NCI-H1105 (cell line): Measurements from ENCODE around the gene ETFA.
"Not testable (repeated sequence)": the region's sequence is repeated elsewhere in the genome, so short reads cannot be mapped to it uniquely, and the experiment has no call there.

ENCODE experiments used
- DNase-seq: peaks from one replicate; lab custom pipeline; 2025; lab: John Stamatoyannopoulos, UW

Gene ETFA

DNA sequence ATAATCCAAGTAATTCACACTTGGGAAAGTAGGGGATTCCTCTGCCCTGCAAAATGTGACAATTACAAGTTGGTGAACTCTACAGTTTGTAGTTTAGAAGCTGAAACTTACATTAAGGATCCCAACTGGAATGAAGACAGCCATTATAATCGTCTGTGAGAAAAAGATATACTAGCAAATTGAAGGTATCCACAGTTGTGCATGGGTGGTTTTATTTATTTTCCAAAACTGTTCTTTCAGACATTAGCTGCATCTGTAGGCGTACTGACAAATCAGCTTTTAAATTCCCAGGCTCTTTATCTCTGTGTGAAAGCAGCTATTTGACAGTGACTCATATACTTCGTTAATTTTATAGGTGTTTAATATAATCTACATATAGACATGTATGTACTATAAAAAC, 12.8 kb upstream of the ETFA start:
- no peak for DNase-seq

DNA sequence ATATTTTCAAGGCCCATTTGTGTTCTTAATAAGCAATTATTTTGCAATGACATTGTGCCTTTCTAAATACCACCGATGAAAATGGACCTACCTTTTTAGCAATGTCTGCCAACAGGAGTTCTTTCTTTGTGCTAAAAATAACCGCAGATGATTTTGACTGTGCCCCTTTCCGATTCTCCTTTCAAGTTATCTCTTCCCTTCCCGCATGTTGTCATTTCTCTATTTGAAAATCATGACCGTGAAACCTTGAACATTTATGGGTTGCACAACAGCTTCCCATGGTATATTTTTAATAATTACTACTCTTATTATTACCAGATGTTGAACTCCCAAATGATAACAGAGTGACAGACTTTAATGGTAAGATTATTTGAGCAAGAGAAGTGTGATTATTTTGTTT, 10.3 kb upstream of the ETFA start:
- no peak for DNase-seq

DNA sequence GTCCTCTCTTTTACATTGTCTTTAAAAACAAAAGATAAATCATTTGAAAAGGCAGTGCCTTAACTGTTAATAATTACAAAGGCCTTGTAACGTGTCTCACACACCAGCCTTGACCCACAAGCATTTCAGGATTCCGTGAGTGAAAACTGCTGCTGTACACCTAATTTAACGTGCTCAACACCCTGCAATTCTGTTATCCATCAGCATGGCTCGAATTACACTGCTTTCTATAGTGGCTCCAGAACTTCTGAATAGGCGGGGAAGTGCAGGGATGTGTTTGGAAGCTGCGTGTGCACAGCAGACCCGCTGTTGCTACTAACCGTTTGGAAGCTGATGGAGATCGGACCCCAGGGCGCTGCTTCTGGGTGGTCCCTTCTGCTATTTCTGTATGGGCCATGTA, 9.9 kb upstream of the ETFA start:
- no peak for DNase-seq

DNA sequence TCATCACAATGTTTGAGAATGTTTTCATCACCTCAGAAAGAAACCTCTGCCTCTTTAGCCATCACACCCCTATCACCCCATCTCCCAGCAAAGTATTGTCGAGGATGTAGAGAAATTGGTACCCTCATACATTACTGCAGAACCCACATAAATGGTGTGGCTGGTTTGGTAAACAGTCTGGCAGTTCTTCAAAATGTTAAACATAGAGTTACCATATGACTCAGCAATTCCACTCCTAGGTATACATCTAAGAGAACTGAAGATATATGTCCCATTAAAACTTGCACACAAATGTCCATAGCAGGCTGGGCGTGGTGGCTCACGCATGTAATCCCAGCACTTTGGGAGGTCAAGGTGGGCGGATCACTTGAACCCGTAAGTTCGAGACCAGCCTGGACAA, 8.7 kb upstream of the ETFA start:
- DNase-seq: no peak

DNA sequence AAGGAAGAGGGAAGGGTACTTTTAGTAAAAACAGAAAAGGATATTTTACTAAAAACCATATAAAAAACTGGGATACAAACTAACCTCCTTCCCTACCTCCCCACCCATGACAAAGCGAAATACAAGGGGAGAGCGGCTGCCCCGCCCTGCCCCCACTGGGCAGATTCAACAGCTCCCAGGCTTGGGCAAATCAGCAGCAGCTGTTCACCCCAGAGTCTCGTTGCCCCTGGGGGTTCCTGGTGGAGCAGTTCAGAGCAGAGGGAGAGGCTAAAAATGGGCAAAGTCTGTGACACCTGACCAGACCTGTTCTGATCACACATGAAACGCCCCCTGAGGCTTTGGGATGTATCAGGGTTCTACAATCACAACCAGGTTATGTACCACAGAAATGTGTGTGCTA, 2.5 kb upstream of the ETFA start:
- no peak for DNase-seq

DNA sequence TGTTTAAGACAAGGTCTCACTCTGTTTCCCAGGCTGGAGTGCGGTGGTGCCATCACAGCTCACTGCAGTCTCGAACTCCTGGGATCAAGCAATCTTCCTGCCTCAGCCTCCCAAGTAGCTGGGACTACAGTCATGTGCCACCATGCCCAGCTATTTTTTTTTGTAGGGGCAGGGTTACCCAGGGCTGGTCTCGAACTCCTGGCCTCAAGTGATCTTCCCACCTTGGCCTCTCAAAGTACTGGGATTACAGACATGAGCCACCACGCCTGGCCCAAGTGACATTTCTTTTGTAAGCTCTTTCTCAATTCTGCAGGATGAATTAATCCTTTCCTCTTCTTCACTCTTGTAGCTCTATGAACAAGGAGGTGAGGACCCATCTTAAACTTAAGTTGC, 1.9 kb upstream of the ETFA start:
- DNase-seq: not testable (repeated sequence)

DNA sequence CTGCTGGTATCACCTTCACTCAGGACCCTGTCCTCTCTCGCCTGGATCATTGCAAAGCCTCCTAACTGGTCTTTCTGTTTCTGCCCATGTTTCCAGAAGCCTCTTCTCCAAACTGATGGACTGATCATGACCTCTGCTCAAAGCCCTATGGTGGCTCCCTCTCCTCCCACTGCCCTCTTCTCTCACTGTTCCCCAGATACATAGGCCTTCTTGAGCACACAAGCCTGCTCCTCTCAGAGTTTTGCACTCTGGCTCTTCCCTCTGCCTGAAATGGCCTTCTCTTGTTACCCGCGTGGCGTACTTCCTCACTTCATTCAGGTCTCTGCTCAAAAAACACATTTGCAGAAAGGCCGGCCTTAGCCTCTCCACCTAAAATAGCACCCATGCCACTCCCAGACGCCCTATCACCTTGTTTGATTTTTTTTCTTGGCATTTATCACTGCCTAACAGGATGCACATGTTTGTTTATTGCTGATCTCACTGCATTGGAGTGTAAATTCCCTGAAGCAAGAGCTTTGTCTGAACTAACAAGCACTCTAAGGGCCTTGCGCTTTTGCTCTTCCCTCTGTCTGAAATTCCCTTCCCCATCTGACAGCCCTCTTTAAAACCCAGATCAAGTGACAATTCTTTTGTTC, 1.4 kb upstream of the ETFA start:
- no peak for DNase-seq

DNA sequence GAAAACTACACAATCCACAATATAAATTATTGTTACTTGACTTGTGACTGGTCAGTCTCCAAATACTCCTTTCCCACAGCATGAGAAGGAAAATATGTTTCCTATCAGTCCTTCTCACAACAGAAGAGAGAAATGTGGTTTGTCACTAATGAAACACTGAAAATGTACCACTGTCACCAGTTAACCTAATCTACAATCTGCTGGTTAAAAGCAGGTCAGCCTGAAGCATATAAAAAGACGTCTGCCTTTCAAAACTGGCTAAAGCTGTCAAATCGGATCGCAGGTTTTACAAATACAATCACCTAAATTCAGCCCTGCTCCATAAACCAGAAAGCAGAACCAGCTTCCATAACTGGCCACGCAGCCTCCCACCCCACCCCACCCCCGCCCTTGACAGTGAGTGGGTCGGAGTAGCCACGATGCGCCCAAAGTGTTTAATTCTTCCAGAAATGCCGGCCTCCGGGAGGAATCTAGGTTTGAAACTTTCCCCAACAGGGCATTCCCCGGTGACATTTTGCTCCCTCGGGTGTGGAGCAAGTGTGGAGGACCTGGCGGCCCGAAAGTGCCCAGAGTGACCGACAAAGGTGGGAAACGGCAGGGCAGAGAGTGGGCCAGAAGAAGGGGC, 682 bp downstream of the ETFA start:
- DNase-seq: no peak

DNA sequence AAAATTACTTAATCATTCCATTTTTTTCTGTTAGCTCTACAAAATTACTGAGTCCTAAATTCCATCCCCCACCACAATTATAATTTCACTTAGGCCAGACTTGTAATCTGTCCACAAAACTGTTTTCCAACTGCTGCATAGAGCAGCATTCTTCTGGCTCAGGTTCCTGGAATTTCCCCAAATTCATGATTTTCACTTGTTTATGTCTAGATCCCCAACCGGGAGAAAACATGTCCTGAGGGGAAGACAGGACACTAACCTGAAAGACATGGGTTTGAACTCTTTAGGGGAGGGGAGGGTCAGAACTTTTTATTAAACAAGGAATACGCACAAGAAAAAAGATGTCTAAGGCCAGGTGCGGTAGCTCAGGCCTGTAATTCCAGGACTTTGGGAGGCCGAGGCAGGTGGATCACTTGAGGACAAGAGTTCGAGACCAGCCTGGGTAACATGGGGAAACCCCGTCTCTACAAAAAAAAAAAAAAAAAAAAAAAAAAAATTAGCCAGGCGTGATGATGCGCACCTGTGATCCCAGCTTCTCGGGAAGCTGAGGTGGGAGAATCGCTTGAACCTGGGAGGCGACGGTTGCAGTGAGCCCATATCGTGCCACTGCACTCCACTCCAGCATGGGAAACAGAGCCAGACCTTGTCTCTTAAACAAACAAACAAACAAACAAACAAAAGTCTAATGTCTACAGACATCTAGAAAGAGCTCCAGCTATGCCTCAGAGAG, 1.5 kb downstream of the ETFA start:
- DNase-seq: no peak

DNA sequence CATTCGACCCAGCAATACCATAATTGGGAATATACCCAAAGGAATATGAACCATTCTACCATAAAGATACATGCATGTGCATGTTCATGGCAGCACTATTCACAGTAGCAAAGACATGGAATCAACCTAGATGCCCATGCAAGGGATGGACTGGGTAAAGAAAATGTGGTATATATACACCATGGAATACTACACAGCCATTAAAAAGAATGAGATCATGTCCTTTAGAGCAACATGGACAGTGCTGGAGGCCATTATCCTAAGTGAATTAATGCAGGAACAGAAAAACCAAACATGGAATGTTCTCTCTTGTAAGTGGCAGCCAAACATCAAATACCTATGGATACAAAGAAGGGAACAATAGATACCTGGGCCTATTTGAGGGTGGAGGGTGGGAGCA, 7.4 kb downstream of the ETFA start:
- no peak for DNase-seq

DNA sequence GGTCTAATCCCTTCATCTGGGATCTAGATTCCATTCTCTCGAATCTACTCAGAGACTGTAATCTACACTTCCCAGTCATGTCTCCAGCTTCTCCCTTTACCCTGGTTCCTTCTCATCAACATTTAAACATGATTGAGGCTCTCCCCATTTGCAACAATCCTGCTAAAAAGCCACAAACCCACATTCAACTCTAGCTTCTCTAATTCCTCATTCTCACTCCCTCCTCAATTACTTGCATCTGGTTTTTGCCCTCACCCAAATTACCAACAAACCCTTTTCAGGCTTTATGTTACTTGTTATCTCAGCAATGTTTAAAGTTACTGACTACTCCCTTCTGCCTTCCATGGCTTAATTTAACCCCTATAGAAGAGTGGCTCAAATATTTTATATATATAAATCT, 11.5 kb downstream of the ETFA start:
- DNase-seq: no peak

DNA sequence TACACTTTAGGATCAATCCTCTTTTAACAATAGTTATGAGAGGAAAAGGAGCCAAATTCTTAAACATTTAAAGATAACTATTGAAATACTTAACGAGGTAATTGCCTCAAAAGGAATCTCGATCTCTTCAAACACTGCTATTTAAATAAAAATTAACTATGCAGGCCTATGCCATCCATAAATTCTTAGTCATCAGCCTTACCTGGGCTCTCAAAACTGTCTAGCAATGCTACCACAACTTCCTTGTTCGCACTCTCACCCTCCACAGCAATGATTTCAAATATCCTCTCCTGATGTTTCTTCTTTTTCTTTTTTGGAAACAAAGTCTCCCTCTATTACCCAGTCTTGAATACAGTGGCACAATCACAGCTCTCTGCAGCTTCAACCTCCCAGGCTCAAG, 12.3 kb downstream of the ETFA start:
- no peak for DNase-seq

DNA sequence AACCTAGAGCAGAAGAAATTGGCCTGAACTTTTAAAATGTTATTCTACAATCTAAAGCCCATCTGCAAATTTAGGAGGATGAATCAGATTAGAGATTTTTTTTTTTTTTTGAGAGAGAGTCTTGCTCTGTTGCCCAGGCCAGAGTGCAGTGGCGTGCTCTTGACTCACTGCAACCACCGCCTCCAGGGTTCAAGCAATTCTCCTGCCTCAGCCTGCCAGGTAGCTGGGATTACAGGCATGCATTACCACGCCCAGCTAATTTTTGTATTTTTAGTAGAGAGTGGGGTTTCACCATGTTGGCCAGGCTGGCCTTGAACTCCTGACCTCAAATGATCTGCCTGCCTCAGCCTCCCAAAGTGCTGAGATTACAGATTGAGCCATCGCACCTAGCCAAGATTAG, 13.3 kb downstream of the ETFA start:
- not testable (repeated sequence) for DNase-seq

DNA sequence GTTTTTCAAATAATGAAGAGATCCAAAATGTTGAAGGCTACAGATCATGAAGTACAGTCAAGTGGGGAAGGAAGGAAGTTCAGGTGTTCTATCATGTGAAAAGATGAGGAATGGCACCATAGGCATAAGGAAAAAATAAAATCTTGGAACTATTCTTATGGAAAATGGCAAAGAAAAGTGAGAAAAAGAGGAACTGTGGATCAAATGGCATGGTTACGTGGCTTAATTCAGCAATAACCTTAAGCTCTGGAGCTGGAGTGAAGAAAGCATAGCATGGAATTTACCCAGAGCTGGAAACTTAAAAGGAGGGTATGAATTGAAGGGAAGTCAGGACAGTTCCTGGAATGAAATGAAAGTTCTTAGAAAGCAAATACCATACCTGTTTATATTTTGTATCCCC, 14.4 kb downstream of the ETFA start:
- no peak for DNase-seq

DNA sequence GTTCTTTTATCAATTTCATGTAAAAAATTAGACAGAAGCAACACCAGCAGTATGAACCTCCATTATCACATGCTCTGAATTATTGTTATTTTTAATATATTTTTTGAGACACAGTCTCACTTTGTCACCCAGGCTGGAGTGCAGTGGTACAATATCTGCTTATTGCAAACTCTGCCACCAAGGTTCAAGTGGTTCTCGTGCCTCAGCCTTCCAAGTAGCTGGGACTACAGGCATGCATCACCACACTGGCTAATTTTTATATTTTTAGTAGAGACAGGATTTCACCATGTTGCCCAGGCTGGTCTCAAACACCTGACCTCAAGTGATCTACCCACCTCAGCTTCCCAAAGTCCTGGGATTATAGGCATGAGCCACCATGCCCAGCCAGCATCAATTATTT, 16.8 kb downstream of the ETFA start:
- DNase-seq: not testable (repeated sequence)

DNA sequence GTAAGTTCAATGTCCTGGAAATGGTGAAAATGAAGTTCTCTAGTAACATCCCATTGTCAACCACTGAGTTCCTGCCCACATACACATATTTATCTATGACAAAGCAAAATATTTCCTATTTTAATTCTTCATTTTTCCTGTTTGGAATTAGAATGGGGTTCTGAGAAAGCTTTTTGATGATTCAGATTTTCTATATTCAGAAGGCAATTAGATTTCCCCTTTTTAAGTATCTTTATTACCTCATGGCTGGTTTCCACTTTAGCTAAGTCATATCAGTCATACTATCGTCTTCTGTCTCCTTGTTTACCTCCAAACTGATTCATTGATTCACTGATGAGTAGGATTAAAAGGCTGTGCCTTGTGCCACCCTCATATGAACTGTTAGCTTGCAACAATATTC, 17.9 kb downstream of the ETFA start:
- no peak for DNase-seq

DNA sequence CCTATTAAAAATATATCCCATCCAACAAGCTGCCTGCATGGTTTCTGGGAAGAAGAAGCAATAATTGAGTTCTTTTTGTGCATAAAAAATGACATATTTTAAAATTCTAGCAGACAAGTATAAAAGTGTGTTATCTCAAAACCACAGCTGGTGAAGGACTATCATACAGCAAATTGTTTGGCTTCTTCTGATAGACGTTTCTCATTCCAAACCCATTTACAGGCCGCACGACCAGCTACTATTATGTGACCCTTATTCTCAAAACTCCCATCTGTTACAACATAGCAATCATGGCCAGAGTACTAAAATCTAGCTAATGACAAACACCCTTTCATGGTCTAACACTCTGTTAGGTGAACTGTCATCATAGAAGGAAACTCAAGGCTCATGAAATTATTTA, 21.7 kb downstream of the ETFA start:
- DNase-seq: no peak

DNA sequence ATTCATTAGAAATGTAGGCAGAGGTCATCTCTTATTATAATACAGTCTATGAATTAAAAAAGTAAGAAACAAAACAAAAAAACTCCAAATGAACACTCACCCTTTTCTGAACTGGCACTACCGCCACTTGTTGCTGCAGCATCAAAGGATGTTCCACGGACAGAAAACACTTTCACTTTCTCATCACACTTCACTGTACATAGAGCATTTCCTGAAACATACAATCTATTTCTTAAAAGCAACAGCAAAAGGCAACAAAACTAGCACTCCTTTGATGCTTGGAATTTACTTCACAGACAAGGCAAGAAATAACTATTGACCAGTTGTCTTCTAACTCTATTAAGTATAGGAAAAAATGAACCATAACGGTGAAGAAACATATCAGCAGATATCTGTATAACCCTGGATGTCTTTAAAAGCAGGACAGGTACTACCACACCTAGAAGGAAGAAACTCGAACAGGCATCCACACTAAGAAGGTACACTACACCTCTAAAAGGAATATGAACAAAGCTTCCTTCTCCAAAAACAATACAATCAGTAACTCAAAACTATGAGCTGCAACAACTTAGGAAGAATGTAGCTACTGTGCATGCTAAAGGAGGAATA, 24.9 kb downstream of the ETFA start:
- no peak for DNase-seq

DNA sequence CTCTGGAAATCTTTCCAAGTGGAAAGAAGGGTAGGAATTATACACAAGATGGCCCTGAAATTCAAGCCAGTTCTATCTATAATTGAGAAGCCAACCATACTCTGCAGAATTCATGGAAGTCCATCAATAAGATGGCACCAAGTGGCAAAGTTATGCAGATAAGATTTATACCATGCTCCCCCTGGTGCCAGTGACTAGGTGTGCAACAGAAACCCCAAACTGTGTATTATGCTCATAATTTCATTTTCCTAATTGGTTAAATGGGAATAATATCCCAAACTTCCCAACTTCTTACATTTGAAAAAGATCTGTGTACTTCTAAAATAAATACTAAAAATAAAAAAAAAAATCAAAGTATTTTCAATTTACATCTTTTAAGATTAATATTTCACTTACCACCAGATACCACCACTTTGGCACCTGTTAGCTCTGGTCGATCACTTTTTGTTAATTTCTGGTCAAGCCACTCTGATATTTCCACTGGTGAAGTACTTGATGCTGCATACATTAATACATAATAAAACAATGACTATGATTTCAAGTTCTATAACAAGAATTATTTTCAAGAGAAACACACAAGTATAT, 25.9 kb downstream of the ETFA start:
- peak; percentile 2 for DNase-seq

DNA sequence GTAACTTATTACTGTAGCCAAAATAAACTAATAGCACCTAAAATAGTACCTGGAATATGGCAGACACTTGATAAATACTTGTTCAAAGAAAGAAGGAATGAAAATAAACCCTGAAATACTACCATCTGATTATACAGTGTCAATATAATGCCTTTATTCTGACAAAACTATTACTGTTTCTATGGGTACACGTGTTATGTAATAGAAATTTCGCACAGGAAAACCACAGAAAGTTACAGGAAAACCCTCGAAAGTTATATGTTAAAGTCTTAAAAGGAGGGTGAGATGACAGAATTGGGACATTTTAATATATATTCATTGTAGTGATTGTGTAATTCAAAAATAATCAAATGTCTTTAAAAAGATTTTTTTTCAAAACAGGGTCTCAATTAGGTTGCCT, 28.8 kb downstream of the ETFA start:
- no peak for DNase-seq

DNA sequence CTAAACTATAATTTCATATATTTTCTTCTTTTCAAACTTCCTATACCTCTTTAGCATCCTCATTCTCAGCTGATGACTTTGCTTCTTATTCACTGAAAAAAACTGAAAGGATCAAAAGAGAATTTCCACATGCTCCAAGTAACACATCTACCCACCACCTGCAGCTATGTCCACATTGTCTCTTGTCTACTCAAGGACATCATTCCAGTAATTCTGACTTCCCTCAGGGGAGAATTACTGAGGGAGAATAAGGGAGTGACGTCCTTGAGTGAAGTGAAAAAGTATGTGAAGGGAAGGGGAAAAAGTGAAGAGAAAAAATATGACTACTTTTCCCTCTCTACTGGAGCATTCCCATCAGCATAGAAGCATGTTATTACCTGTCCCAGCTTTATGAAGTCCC, 32.6 kb downstream of the ETFA start:
- no peak for DNase-seq

DNA sequence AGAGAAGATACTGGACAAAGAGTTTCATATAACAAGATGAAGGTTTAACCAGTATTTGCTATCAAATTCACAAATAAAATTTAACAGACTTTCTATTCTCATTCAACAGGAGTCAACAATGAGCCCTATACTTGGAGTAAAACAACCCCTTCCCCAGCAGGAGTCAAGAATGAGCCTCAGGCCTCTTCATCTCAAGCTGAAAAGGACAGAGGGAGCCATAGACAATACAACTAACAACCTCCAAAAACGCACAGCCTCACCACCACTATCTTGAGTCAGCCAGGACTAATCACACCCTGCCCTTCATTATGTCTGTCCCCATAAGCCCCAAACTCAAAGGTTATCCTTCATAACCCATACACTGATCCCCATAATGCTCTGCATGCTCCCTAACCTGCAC, 36.4 kb downstream of the ETFA start:
- no peak for DNase-seq

DNA sequence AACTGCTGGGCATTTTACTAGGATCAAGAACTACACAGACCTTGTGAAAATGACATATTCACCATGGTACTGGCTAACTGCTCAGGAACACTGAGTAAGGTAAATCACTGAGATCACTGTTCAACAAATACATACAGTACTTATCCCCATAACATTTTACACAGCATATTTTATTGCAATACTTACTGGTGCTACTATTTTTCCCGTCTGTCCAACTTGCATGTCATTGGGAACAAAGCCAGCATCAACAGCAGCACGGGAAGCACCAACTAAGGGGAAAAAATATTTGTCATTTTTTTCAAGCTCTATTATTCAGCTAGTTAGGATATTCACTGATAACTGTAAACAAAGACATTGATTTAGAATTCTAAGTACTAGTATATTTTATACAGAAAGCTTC, 37.0 kb downstream of the ETFA start:
- DNase-seq: no peak
